ENCODE results near the gene RNF5. TPM values are rescaled to one million over a fixed set of nuclear protein-coding genes. Genes with fewer than 3 reads are reported as not detected.

The RNF5 gene
- total and polyA plus RNA-seq, 4 donors, result 45.2 to 94.4 (median 61.5) TPM

DNA sequence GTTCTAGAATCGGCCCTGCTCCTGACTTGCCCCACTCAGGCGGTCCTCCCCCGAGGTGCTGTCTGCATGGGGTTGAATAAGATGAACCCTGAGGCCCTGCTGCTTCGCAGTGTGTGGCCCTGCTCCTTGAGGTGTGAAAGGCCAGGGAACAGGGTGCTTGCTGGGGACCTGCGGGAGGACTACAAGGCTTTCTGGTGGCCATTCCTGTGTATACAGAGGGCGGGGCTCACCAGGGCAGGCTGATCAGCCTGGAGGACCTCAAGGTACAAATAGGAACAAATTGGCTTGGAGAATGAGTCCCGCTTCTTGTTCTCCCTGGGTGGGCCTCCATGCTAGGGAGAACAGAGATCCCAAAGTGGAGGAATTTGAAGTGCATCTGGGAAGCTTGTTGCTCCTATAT lies 40.0 kb downstream of the RNF5 start:
- Histone ChIP-seq H3K9ac (ENCODE audit: insufficient read depth in 1 of 2, low read length in 2 of 2) (no peak overlapping the region), H3K9me3 (ENCODE audit: control insufficient read depth in 4 of 4, insufficient read depth in 3 of 4, low read length in 3 of 4) (no peaks in the 10 kb centered on the region), H3K4me3 (no peak overlapping the region), H3K27ac (ENCODE audit: low read depth in 1 of 2, low read length in 1 of 2) (no peak overlapping the region), H3K27me3 (ENCODE audit: control insufficient read depth in 3 of 3, insufficient read depth in 3 of 3, low read length in 2 of 3) (no peaks in the 10 kb centered on the region), H3K4me1 (ENCODE audit: control insufficient read depth in 5 of 5, insufficient read depth in 5 of 5, low read length in 5 of 5) (peaks cover 0 to 7% (median 0%) of the 10 kb centered on the region in 5 donors), H3K36me3 (ENCODE audit: control insufficient read depth in 4 of 4, insufficient read depth in 4 of 4, low read length in 4 of 4) (peaks cover 0 to 6% (median 0%) of the 10 kb centered on the region in 4 donors)
- DNase-seq, result no peak
- TF ChIP-seq, protein P1, sequence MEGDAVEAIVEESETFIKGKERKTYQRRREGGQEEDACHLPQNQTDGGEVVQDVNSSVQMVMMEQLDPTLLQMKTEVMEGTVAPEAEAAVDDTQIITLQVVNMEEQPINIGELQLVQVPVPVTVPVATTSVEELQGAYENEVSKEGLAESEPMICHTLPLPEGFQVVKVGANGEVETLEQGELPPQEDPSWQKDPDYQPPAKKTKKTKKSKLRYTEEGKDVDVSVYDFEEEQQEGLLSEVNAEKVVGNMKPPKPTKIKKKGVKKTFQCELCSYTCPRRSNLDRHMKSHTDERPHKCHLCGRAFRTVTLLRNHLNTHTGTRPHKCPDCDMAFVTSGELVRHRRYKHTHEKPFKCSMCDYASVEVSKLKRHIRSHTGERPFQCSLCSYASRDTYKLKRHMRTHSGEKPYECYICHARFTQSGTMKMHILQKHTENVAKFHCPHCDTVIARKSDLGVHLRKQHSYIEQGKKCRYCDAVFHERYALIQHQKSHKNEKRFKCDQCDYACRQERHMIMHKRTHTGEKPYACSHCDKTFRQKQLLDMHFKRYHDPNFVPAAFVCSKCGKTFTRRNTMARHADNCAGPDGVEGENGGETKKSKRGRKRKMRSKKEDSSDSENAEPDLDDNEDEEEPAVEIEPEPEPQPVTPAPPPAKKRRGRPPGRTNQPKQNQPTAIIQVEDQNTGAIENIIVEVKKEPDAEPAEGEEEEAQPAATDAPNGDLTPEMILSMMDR (IDR thresholded peaks at IDR 0.05; ENCODE audit: control extremely low read depth, extremely low read depth), result no peak
- 82 to 86% methylated on average over 7 of the region's 7 CpGs for WGBS, 2 donors
- no peak for ATAC-seq (ENCODE audit: insufficient read depth, low FRiP score)

DNA sequence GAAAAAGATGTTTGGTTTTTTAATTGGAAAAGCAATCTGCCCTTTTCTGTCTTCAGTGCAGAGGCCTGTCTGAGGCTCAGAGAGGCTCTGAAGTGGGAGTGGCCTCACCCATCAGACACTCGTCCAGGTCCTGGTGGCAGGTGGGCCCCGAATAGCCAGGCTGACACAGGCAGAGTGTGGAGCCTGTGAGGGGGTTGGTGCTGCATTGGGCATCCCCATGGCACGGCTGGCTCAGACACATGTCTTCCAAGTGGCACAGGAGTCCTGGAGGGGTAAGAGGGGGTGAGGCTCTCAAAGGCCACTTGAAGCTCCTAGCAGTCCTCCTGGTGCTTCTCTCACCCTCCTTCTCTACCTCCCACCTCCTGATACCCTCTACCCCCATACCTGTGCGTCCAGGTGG lies 41.8 kb downstream of the RNF5 start:
- TF ChIP-seq, protein P1 (IDR thresholded peaks at IDR 0.05; ENCODE audit: control extremely low read depth, extremely low read depth), result no peak
- H3K36me3 ChIP-seq (ENCODE audit: control insufficient read depth in 4 of 4, insufficient read depth in 4 of 4, low read length in 4 of 4), result peaks cover 0 to 6% (median 0%) of the 10 kb centered on the region in 4 donors
- WGBS, 2 donors, result 76 to 93% methylated on average over 4 of the region's 4 CpGs

DNA sequence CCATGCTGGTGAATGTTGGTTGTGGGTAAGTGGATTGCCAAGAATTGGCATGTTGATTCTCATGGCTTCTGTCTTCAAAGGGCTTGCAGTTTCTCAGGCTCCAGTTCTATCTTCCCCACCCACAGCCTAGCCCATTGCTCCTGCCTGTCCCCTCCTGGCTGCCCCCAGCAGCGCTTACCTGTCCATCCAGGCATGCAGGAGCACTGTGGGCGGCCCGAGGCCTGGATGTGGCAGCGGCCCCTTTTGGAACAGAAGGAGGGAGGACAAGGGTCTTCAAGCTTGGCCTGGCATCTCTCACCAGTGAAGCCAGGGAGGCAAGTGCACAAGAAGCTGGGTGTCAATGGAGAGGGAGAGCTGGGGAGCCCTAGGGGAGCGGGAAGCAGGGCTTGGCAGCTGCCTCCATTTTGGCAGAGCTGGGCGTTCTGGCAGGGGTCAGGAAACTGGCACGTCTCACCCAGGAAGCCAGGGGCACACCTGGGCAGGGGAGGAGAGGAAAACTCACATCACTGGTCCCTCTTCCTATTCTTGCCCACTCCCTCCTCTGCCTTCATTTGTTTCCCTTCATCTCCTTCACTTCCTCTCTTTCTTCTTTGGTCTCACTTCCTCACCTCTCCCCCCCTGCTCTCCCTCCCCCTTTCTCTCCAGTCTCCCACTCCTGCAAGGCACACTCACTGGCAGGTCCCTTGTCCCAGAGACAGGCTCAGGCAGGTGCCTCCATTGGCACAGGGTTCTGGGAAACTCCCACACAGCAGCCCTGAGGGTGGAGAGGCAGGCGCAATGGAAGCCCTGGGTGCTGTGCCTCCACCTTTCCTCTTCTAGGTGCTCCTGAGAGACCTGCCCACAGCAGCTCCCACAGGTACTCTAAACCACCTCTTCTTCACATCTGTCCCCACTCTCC lies 44.4 kb downstream of the RNF5 start:
- no peaks in the 10 kb centered on the region for H3K27me3 ChIP-seq (ENCODE audit: control insufficient read depth in 3 of 3, insufficient read depth in 3 of 3, low read length in 2 of 3)
- H3K9ac ChIP-seq (ENCODE audit: insufficient read depth in 1 of 2, low read length in 2 of 2), result no peak overlapping the region
- H3K4me1 ChIP-seq (ENCODE audit: control insufficient read depth in 5 of 5, insufficient read depth in 5 of 5, low read length in 5 of 5), result peaks cover 0 to 7% (median 0%) of the 10 kb centered on the region in 5 donors
- 70 to 90% methylated on average over 7 to 8 of the region's 8 CpGs for WGBS, 2 donors
- no peaks in the 10 kb centered on the region for H3K9me3 ChIP-seq (ENCODE audit: control insufficient read depth in 4 of 4, insufficient read depth in 3 of 4, low read length in 3 of 4)
- peaks cover 0 to 6% (median 0%) of the 10 kb centered on the region in 4 donors for H3K36me3 ChIP-seq (ENCODE audit: control insufficient read depth in 4 of 4, insufficient read depth in 4 of 4, low read length in 4 of 4)
- peak overlapping the region; percentile 4 to 18 for H3K27ac ChIP-seq (ENCODE audit: low read depth in 1 of 2, low read length in 1 of 2)
- TF ChIP-seq, protein P1 (IDR thresholded peaks at IDR 0.05; ENCODE audit: control extremely low read depth, extremely low read depth), result no peak
- DNase-seq (no peak), ATAC-seq (ENCODE audit: insufficient read depth, low FRiP score) (no peak)
- H3K4me3 ChIP-seq, result peak overlapping the region; percentile 19

More for the DNA sequence above, 41.8 kb downstream of the RNF5 start:
- no peak overlapping the region for H3K27ac ChIP-seq (ENCODE audit: low read depth in 1 of 2, low read length in 1 of 2)
- H3K9ac ChIP-seq (ENCODE audit: insufficient read depth in 1 of 2, low read length in 2 of 2), result no peak overlapping the region
- ATAC-seq (ENCODE audit: insufficient read depth, low FRiP score) (no peak), DNase-seq (no peak)
- H3K4me3 ChIP-seq, result no peak overlapping the region
- peaks cover 0 to 7% (median 0%) of the 10 kb centered on the region in 5 donors for H3K4me1 ChIP-seq (ENCODE audit: control insufficient read depth in 5 of 5, insufficient read depth in 5 of 5, low read length in 5 of 5)
- H3K9me3 ChIP-seq (ENCODE audit: control insufficient read depth in 4 of 4, insufficient read depth in 3 of 4, low read length in 3 of 4), result no peaks in the 10 kb centered on the region
- no peaks in the 10 kb centered on the region for H3K27me3 ChIP-seq (ENCODE audit: control insufficient read depth in 3 of 3, insufficient read depth in 3 of 3, low read length in 2 of 3)
